CD4-positive, alpha-beta T cell treated with Interleukin-10 for 1 hour (primary cell): Measurements from ENCODE around the gene GNPDA1.

Experiments
- DNase-seq: peaks from one replicate; pipeline ENCODE4 v3.0.0-alpha.2; 2020

The GNPDA1 gene

GRCh38 chr5:142020122-142020659 is 7.4 kb upstream of the GNPDA1 start:
- no peak for DNase-seq

GRCh38 chr5:142017832-142018427 is 5.1 kb upstream of the GNPDA1 start:
- DNase-seq: peak; percentile 26

- peak; percentile 33 for DNase-seq
These were observed 3.7 kb upstream of the GNPDA1 start for GRCh38 chr5:142016556-142016955.

- DNase-seq: peak; percentile 60
These were observed 3.1 kb upstream of the GNPDA1 start for GRCh38 chr5:142015781-142016533.

- peak; percentile 78 for DNase-seq
These were observed 2.2 kb upstream of the GNPDA1 start for GRCh38 chr5:142014911-142015584.

GRCh38 chr5:142013734-142014521 is 1.1 kb upstream of the GNPDA1 start:
- DNase-seq: no peak

GRCh38 chr5:142012186-142012785 is 541 bp downstream of the GNPDA1 start:
- DNase-seq: peak; percentile 56

GRCh38 chr5:142011572-142012185 is 1.1 kb downstream of the GNPDA1 start:
- no peak for DNase-seq

GRCh38 chr5:142009886-142010285 is 2.9 kb downstream of the GNPDA1 start:
- DNase-seq: no peak

GRCh38 chr5:142008813-142009212 is 4.0 kb downstream of the GNPDA1 start:
- no peak for DNase-seq

GRCh38 chr5:142007237-142007544 is 5.6 kb downstream of the GNPDA1 start:
- no peak for DNase-seq

- peak; percentile 46 for DNase-seq
These were observed 6.2 kb downstream of the GNPDA1 start for GRCh38 chr5:142006363-142007236.

GRCh38 chr5:142003266-142003800 is 9.5 kb downstream of the GNPDA1 start:
- DNase-seq: no peak

- peak; percentile 31 for DNase-seq
These were observed 11.9 kb downstream of the GNPDA1 start for GRCh38 chr5:142000704-142001484.

GRCh38 chr5:142000173-142000572 is 12.7 kb downstream of the GNPDA1 start:
- no peak for DNase-seq

- DNase-seq: no peak
These were observed 15.4 kb downstream of the GNPDA1 start for GRCh38 chr5:141997358-141997960.

GRCh38 chr5:141995656-141996055 is 17.2 kb downstream of the GNPDA1 start:
- no peak for DNase-seq

- no peak for DNase-seq
These were observed 18.2 kb downstream of the GNPDA1 start for GRCh38 chr5:141994511-141995136.

GRCh38 chr5:141992349-141992963 is 20.4 kb downstream of the GNPDA1 start:
- DNase-seq: peak; percentile 82
